SK-N-SH treated with all-trans-retinoic acid at 6 μM for 48 hours (cell line): ENCODE results near the gene CALML6.

Experiments
- ATAC-seq: fragments of 200-7000 bp; cut with Tn5 transposase; 3 replicates; pipeline ENCODE4 v1.9.1; 2020; ENCODE audit warnings: mild to moderate bottlenecking, moderate library complexity
- ARNTL ChIP-seq: fragments of 450-650 bp; formaldehyde crosslinking; IDR thresholded peaks from 2 replicates; pipeline ENCODE4 v1.5.0; 2020; ENCODE audit warnings: low read depth, mild to moderate bottlenecking, moderate library complexity, borderline replicate concordance
- BACH2 ChIP-seq: fragments of 250-450 bp; sonication (Bioruptor Pico); IDR thresholded peaks from 2 replicates; pipeline ENCODE4 v1.9.0; 2021; ENCODE audit warnings: mild to moderate bottlenecking, borderline replicate concordance
- CREB5 ChIP-seq: fragments of 250-450 bp; sonication (Bioruptor Pico); IDR thresholded peaks from 2 replicates; pipeline ENCODE4 v1.5.1; 2020; ENCODE audit warnings: low read depth, mild to moderate bottlenecking, moderate library complexity
- CSDC2 ChIP-seq: fragments of 250-450 bp; sonication (Bioruptor Pico); IDR thresholded peaks from 2 replicates; pipeline ENCODE4 v1.5.0; 2020; ENCODE audit warnings: mild to moderate bottlenecking, moderate library complexity
- GLIS3 ChIP-seq: fragments of 250-450 bp; sonication (Bioruptor Pico); IDR thresholded peaks from 2 replicates; pipeline ENCODE4 v1.5.0; 2020; ENCODE audit warnings: mild to moderate bottlenecking, moderate library complexity
- ISL1 ChIP-seq: fragments of 250-450 bp; sonication (Bioruptor Pico); IDR thresholded peaks from 2 replicates; pipeline ENCODE4 v2.1.2; 2022; ENCODE audit warnings: mild to moderate bottlenecking, moderate library complexity
- PATZ1 ChIP-seq: fragments of 250-450 bp; sonication (Bioruptor Pico); IDR thresholded peaks from 2 replicates; pipeline ENCODE4 v1.8.0; 2020; ENCODE audit warnings: mild to moderate bottlenecking, moderate library complexity, borderline replicate concordance
- PPARA ChIP-seq: fragments of 250-450 bp; sonication (Bioruptor Pico); IDR thresholded peaks from 2 replicates; pipeline ENCODE4 v1.5.0; 2020; ENCODE audit warnings: mild to moderate bottlenecking, borderline replicate concordance
- RARB ChIP-seq: fragments of 250-450 bp; sonication (Bioruptor Pico); IDR thresholded peaks from 2 replicates; pipeline ENCODE4 v1.8.0; 2021; ENCODE audit warnings: mild to moderate bottlenecking, moderate library complexity
- SNAI2 ChIP-seq: fragments of 250-450 bp; sonication (Bioruptor Pico); IDR thresholded peaks from 2 replicates; pipeline ENCODE4 v1.5.0; 2020; ENCODE audit warnings: mild to moderate bottlenecking, moderate library complexity
- TCF4 ChIP-seq: fragments of 250-450 bp; sonication (Bioruptor Pico); IDR thresholded peaks from 2 replicates; pipeline ENCODE4 v1.8.0; 2021; ENCODE audit warnings: mild to moderate bottlenecking, moderate library complexity, borderline replicate concordance
- TOX ChIP-seq: fragments of 250-450 bp; sonication (Bioruptor Pico); IDR thresholded peaks from 2 replicates; pipeline ENCODE4 v1.8.0; 2021; ENCODE audit warnings: mild to moderate bottlenecking, moderate library complexity, borderline replicate concordance
- TSHZ2 ChIP-seq: fragments of 250-450 bp; sonication (Bioruptor Pico); IDR thresholded peaks from 2 replicates; pipeline ENCODE4 v1.5.0; 2020; ENCODE audit warnings: mild to moderate bottlenecking, moderate library complexity
- ZC3H10 ChIP-seq: fragments of 250-450 bp; sonication (Bioruptor Pico); IDR thresholded peaks from 2 replicates; pipeline ENCODE4 v1.5.1; 2021; ENCODE audit warnings: mild to moderate bottlenecking, moderate library complexity
- ZFP3 ChIP-seq: fragments of 250-450 bp; sonication (Bioruptor Pico); IDR thresholded peaks from 2 replicates; pipeline ENCODE4 v1.5.0; 2020; ENCODE audit warnings: mild to moderate bottlenecking, moderate library complexity
- ZFP30 ChIP-seq: fragments of 450-650 bp; formaldehyde crosslinking; IDR thresholded peaks from 2 replicates; pipeline ENCODE4 v1.5.0; 2022; ENCODE audit warnings: mild to moderate bottlenecking, moderate library complexity
- ZNF70 ChIP-seq: fragments of 450-650 bp; formaldehyde crosslinking; IDR thresholded peaks from 2 replicates; pipeline ENCODE4 v1.5.0; 2020; ENCODE audit warnings: mild to moderate bottlenecking, moderate library complexity
- ZNF8 ChIP-seq: fragments of 450-650 bp; formaldehyde crosslinking; IDR thresholded peaks from 2 replicates; pipeline ENCODE4 v1.5.0; 2020; ENCODE audit warnings: mild to moderate bottlenecking, moderate library complexity

Gene CALML6

GRCh38 chr1:1926886-1927660 is 12.0 kb downstream of the CALML6 start:
- TF ChIP-seq CSDC2 (no peak), ISL1 (no peak), ARNTL (no peak), ZC3H10 (CRISPR knock-in tag) (no peak), RARB (CRISPR knock-in tag) (no peak), TSHZ2 (no peak), GLIS3 (no peak), SNAI2 (CRISPR knock-in tag) (no peak)
- no peak for ATAC-seq

- no peak for ATAC-seq
Measured at GRCh38 chr1:1927751-1928150, 12.7 kb downstream of the CALML6 start.

More at GRCh38 chr1:1927751-1928150, 12.7 kb downstream of the CALML6 start:
- TF ChIP-seq TSHZ2 (no peak), PPARA (CRISPR knock-in tag) (no peak), ZFP3 (CRISPR knock-in tag) (no peak), TOX (CRISPR knock-in tag) (no peak), CREB5 (CRISPR knock-in tag) (no peak), PATZ1 (no peak), RARB (CRISPR knock-in tag) (no peak), BACH2 (CRISPR knock-in tag) (no peak), ISL1 (no peak), ARNTL (no peak), CSDC2 (no peak), TCF4 (no peak), ZC3H10 (CRISPR knock-in tag) (no peak), ZFP30 (CRISPR knock-in tag) (no peak), ZNF70 (CRISPR knock-in tag) (no peak), ZNF8 (CRISPR knock-in tag) (no peak)
